Nephron (organoid): Measurements from ENCODE around the gene CDH13.

Experiments
- H3K27ac Mint-ChIP-seq, 3 experiments: 2 replicates each; pipeline ENCODE4 v1.8.0; 2020; ENCODE audit warnings: mixed read lengths in 3 of 3, mild to moderate bottlenecking in 2 of 3, moderate library complexity in 1 of 3
- H3K27me3 Mint-ChIP-seq: 2 replicates; pipeline ENCODE4 v1.8.0; 2021; ENCODE audit warnings: low read depth, mild to moderate bottlenecking, moderate library complexity, mixed read lengths
- H3K36me3 Mint-ChIP-seq: 2 replicates; pipeline ENCODE4 v1.8.0; 2020; ENCODE audit warnings: low read depth, mixed read lengths
- H3K4me1 Mint-ChIP-seq: 2 replicates; pipeline ENCODE4 v1.8.0; 2020; ENCODE audit warnings: mixed read lengths
- H3K4me3 Mint-ChIP-seq, 3 experiments: 2 replicates each; pipeline ENCODE4 v1.8.0; 2020; ENCODE audit warnings: mild to moderate bottlenecking in 3 of 3, mixed read lengths in 3 of 3, moderate library complexity in 2 of 3
- H3K9me3 Mint-ChIP-seq: 2 replicates; pipeline ENCODE4 v1.8.0; 2020; ENCODE audit warnings: mixed read lengths
- CTCF ChIP-seq, 3 experiments: fragments of 200-600 bp; sonication (generic); IDR thresholded peaks; one replicate each; pipeline ENCODE4 v1.5.0; 2021; ENCODE audit warnings: antibody characterized with exemption in 3 of 3; ENCODE audit not compliant: unreplicated experiment in 3 of 3

The CDH13 gene

GRCh38 chr16:83727018-83727417 is 1100.2 kb downstream of the CDH13 start:
- Mint-ChIP-seq H3K9me3 (peaks cover 3% of the 10 kb centered on the region), H3K4me3 (no peak overlapping the region), H3K4me1 (peaks cover 9% of the 10 kb centered on the region), H3K27me3 (no peaks in the 10 kb centered on the region), H3K36me3 (no peaks in the 10 kb centered on the region), H3K27ac (no peak overlapping the region)
- TF ChIP-seq CTCF (IDR thresholded peaks at IDR 0.05; ENCODE audit: unreplicated experiment in 3 of 3): no peak

GRCh38 chr16:83727751-83728352 is 1101.1 kb downstream of the CDH13 start:
- Mint-ChIP-seq H3K9me3 (peaks cover 3% of the 10 kb centered on the region), H3K27me3 (no peaks in the 10 kb centered on the region), H3K4me1 (peaks cover under 1% of the 10 kb centered on the region), H3K4me3 (no peak overlapping the region), H3K36me3 (no peaks in the 10 kb centered on the region), H3K27ac (no peak overlapping the region)
- no peak for TF ChIP-seq CTCF (IDR thresholded peaks at IDR 0.05; ENCODE audit: unreplicated experiment in 3 of 3)

GRCh38 chr16:83728492-83728891 is 1101.7 kb downstream of the CDH13 start:
- Mint-ChIP-seq H3K27me3 (no peaks in the 10 kb centered on the region), H3K4me1 (no peaks in the 10 kb centered on the region), H3K27ac (no peak overlapping the region), H3K9me3 (peaks cover 3% of the 10 kb centered on the region), H3K4me3 (no peak overlapping the region), H3K36me3 (no peaks in the 10 kb centered on the region)
- no peak for TF ChIP-seq CTCF (IDR thresholded peaks at IDR 0.05; ENCODE audit: unreplicated experiment in 3 of 3)

- no peak overlapping the region for H3K4me3 Mint-ChIP-seq
- H3K9me3 Mint-ChIP-seq: peaks cover 16% of the 10 kb centered on the region
- H3K27ac Mint-ChIP-seq: no peak overlapping the region
- peaks cover 3% of the 10 kb centered on the region for H3K36me3 Mint-ChIP-seq
- no peaks in the 10 kb centered on the region for H3K27me3 Mint-ChIP-seq
- TF ChIP-seq CTCF (IDR thresholded peaks at IDR 0.05; ENCODE audit: unreplicated experiment in 3 of 3): no peak
- H3K4me1 Mint-ChIP-seq: no peaks in the 10 kb centered on the region
Observed at GRCh38 chr16:83730812-83731211, 1104.0 kb downstream of the CDH13 start.

- TF ChIP-seq CTCF (IDR thresholded peaks at IDR 0.05; ENCODE audit: unreplicated experiment in 3 of 3): no peak
- Mint-ChIP-seq H3K27me3 (no peaks in the 10 kb centered on the region), H3K36me3 (peaks cover 3% of the 10 kb centered on the region), H3K27ac (no peak overlapping the region), H3K9me3 (peaks cover 17% of the 10 kb centered on the region), H3K4me1 (no peaks in the 10 kb centered on the region), H3K4me3 (no peak overlapping the region)
Observed at GRCh38 chr16:83732536-83732935, 1105.8 kb downstream of the CDH13 start.

- Mint-ChIP-seq H3K27me3 (no peaks in the 10 kb centered on the region), H3K4me1 (no peaks in the 10 kb centered on the region), H3K9me3 (peaks cover 17% of the 10 kb centered on the region), H3K36me3 (peaks cover 3% of the 10 kb centered on the region), H3K27ac (no peak overlapping the region), H3K4me3 (no peak overlapping the region)
- TF ChIP-seq CTCF (IDR thresholded peaks at IDR 0.05; ENCODE audit: unreplicated experiment in 3 of 3): no peak
Observed at GRCh38 chr16:83733301-83733700, 1106.5 kb downstream of the CDH13 start.
